Endothelial cell of umbilical vein (primary cell): ENCODE measurements around the gene GPR137C. TPM values are rescaled to one million over a fixed set of nuclear protein-coding genes. Genes with fewer than 3 reads are reported as not detected.

Source experiments
- BruUV-seq: library from RNA; stranded (reverse); fragments of 400-500 nt; replicated peaks from 2 replicates; lab custom pipeline; 2021; lab: Mats Ljungman, UMichigan
- CTCF ChIA-PET: fragments of 300-600, 350-600 bp; sonication (Branson Sonifier 250); formaldehyde crosslinking; loops from one replicate; lab custom pipeline; 2021; ENCODE audit warnings: antibody characterized with exemption, inconsistent platforms; lab: Charles Lee
- POLR2A ChIA-PET: fragments of 300-600, 350-600 bp; sonication (Branson Sonifier 250); formaldehyde crosslinking; loops from one replicate; lab custom pipeline; 2021; ENCODE audit warnings: antibody characterized with exemption, inconsistent platforms; lab: Charles Lee
- DNase-seq: peaks from one replicate; pipeline ENCODE4 v3.0.0-alpha.2; 2011; ENCODE audit warnings: low read depth, low spot score
- FAIRE-seq: peaks from 2 replicates; lab custom pipeline; 2011; peaks lifted over from hg19 to GRCh38; lab: Jason Lieb, UNC
- H2AFZ ChIP-seq: 2 replicates; pipeline ENCODE4 v1.6.0; 2012; ENCODE audit warnings: low read depth, low read length, control low read depth, inconsistent platforms
- H3K27ac ChIP-seq: 2 replicates; pipeline ENCODE4 v1.5.1; 2011; ENCODE audit warnings: low read depth, mild to moderate bottlenecking, control low read depth, low read length, moderate library complexity; ENCODE audit not compliant: insufficient read depth
- H3K27me3 ChIP-seq, 2 experiments: 2 replicates each; pipeline versions ENCODE4 v1.6.0 to v1.6.1; 2011; ENCODE audit warnings: low read length in 2 of 2, mixed read lengths in 1 of 2; ENCODE audit not compliant: control insufficient read depth in 2 of 2, insufficient read depth in 2 of 2
- H3K36me3 ChIP-seq, 2 experiments: 2 replicates in 1 of 2; 3 replicates in 1 of 2; pipeline ENCODE4 v1.5.1; 2011; ENCODE audit warnings: low read length in 2 of 2, mild to moderate bottlenecking in 1 of 2, moderate library complexity in 1 of 2; ENCODE audit not compliant: control insufficient read depth in 2 of 2, insufficient read depth in 2 of 2; ENCODE audit errors: extremely low read depth in 1 of 2
- H3K4me1 ChIP-seq: 3 replicates; pipeline ENCODE4 v1.5.1; 2011; ENCODE audit warnings: mild to moderate bottlenecking, low read length; ENCODE audit not compliant: control insufficient read depth, insufficient read depth; ENCODE audit errors: extremely low read depth
- H3K4me2 ChIP-seq: 2 replicates; pipeline ENCODE4 v1.6.1; 2011; ENCODE audit warnings: low read length, control low read depth, mixed read lengths; ENCODE audit not compliant: insufficient read depth
- H3K4me3 ChIP-seq, 3 experiments: fragments of 200-600 bp in 1 of 3; sonication (generic), shearing (Covaris generic) in 1 of 3; replicated peaks in 1 of 3; 2 replicates each; pipeline ENCODE4 v1.5.1; 2011 to 2016; ENCODE audit warnings: control low read depth in 3 of 3, low read length in 3 of 3, mild to moderate bottlenecking in 2 of 3, inconsistent platforms in 1 of 3, low read depth in 1 of 3, moderate library complexity in 1 of 3; ENCODE audit not compliant: insufficient read depth in 1 of 3
- H3K79me2 ChIP-seq: 2 replicates; pipeline ENCODE4 v1.6.0; 2012; ENCODE audit warnings: low read length, inconsistent platforms; ENCODE audit not compliant: control insufficient read depth, insufficient read depth
- H3K9ac ChIP-seq: replicated peaks from 2 replicates; pipeline ENCODE3; 2011; ENCODE audit warnings: low read length, control low read depth; ENCODE audit not compliant: insufficient read depth; ENCODE audit errors: extremely low read depth
- H3K9me1 ChIP-seq: replicated peaks from 3 replicates; pipeline ENCODE4 v1.6.0; 2011; ENCODE audit warnings: mild to moderate bottlenecking, low read length; ENCODE audit not compliant: control insufficient read depth, insufficient read depth; ENCODE audit errors: extremely low read depth
- H3K9me3 ChIP-seq: replicated peaks from 2 replicates; pipeline ENCODE4 v1.5.1; 2012; ENCODE audit warnings: low read length, inconsistent platforms; ENCODE audit not compliant: control insufficient read depth, insufficient read depth
- H4K20me1 ChIP-seq: replicated peaks from 2 replicates; pipeline ENCODE3; 2011; ENCODE audit warnings: mild to moderate bottlenecking, low read length; ENCODE audit not compliant: control insufficient read depth, insufficient read depth; ENCODE audit errors: extremely low read depth
- EZH2 ChIP-seq: IDR thresholded peaks from 2 replicates; pipeline ENCODE4 v1.6.1; 2012; ENCODE audit warnings: borderline replicate concordance, low read depth, mild to moderate bottlenecking, moderate library complexity, low read length, inconsistent platforms; ENCODE audit not compliant: severe bottlenecking
- FOS ChIP-seq: IDR thresholded peaks from 2 replicates; pipeline ENCODE4 v1.6.1; 2011; ENCODE audit warnings: mild to moderate bottlenecking, low read length, moderate library complexity, borderline replicate concordance; ENCODE audit not compliant: insufficient read depth
- GATA2 ChIP-seq: IDR thresholded peaks from 2 replicates; pipeline ENCODE4 v1.7.0; 2011; ENCODE audit warnings: low read depth, mild to moderate bottlenecking, moderate library complexity, mixed read lengths, low read length; ENCODE audit not compliant: insufficient read length, insufficient read depth
- JUN ChIP-seq: IDR thresholded peaks from 2 replicates; pipeline ENCODE4 v1.6.1; 2011; ENCODE audit warnings: borderline replicate concordance, low read depth; ENCODE audit not compliant: insufficient read length, insufficient read depth
- MYC ChIP-seq: IDR thresholded peaks from one replicate; pipeline ENCODE4 v1.6.1; 2011; ENCODE audit warnings: mild to moderate bottlenecking, low read depth, low read length
- POLR2A ChIP-seq: IDR thresholded peaks from 2 replicates; pipeline ENCODE4 v1.6.1; 2012; ENCODE audit warnings: low read depth, mild to moderate bottlenecking, control low read depth, low read length
- POLR2AphosphoS5 ChIP-seq: IDR thresholded peaks from 2 replicates; pipeline ENCODE4 v1.6.1; 2012; ENCODE audit warnings: low read depth, mild to moderate bottlenecking, control low read depth, low read length, moderate library complexity; ENCODE audit not compliant: insufficient read depth
- dilution Hi-C: fragments of 300-500 bp; cut with MboI; formaldehyde crosslinking; loops from one replicate; pipeline ENCODE4 v1.15.0; 2019; ENCODE audit warnings: low sequenced_read_pairs; ENCODE audit not compliant: extremely low pct_ligation_motif_present
- intact Hi-C: fragments of 100-400 bp; cut with micrococcal nuclease; formaldehyde crosslinking; loops from one replicate; pipeline ENCODE4 v1.10.0; 2022
- polyA plus RNA-seq, 4 experiments: library from polyadenylated mRNA; depleted of rRNA in 3 of 4; stranded (reverse) in 3 of 4; unstranded in 1 of 4; fragments of >200 nt; gene quantifications; 2 replicates each; pipeline versions ENCODE4 v1.2.1 to v1.2.3, GENCODE V29; 2011 to 2012; ENCODE audit warnings: missing spikeins in 1 of 4
- total RNA-seq: library from RNA; stranded (reverse); gene quantifications from 2 replicates; pipeline ENCODE4 v1.2.3, GENCODE V29; 2021
- TF ChIP-seq, protein P1 (sequence below): IDR thresholded peaks from 2 replicates; pipeline ENCODE4 v1.6.1; 2011; ENCODE audit not compliant: insufficient read depth, insufficient read length
- TF ChIP-seq, protein P2 (sequence below), 2 donors: IDR thresholded peaks; 1 replicate in 1 of 2; 2 replicates in 1 of 2; pipeline ENCODE4 v1.5.1; 2011; ENCODE audit warnings: low read length in 2 of 2, mild to moderate bottlenecking in 2 of 2, moderate library complexity in 2 of 2, control low read depth in 1 of 2, inconsistent platforms in 1 of 2, low read depth in 1 of 2; ENCODE audit not compliant: insufficient read depth in 1 of 2; ENCODE audit errors: extremely low read depth in 1 of 2

The GPR137C gene
- total and polyA plus RNA-seq, 2 donors (not counting 3 experiments of a cell fraction or from before 2014, with no cell fraction given): 1.5 to 5.7 TPM

DNA sequence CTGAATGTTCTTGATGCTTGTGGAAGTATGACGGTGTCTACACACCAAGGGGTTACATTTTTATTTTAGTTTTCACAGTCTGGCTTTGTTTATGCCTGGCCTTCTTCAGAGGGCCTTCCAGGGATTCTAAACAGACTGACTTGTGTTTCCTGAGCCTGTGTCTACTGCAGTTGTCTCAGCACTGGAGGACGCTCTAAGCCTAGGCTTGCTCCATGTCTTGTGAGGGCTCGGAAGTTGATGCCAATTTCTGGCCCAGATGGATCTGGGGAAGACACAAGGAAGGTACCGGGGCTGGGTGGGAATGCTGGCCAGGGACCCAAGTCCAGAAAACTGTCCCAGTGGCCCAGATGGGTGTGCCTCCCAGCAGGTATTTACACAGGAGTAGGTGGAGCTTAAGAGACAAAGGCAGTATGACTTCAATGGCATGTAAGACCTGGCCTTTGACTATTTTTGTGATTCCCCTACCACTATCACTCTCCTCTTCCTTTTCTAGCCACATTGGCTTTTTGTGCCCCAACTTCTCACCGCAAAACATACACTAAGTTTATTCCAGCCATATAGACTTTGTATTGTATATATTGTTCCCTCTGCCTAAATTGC is 56.9 kb downstream of the GPR137C start:
- H4K20me1 ChIP-seq: no peaks in the 10 kb centered on the region
- DNase-seq: no peak
- no peaks in the 10 kb centered on the region for H3K4me1 ChIP-seq
- no peak overlapping the region for H3K4me2 ChIP-seq
- FAIRE-seq: no peak
- POLR2A ChIA-PET: no interaction called here
- dilution Hi-C loops: no loop called here
- H2AFZ ChIP-seq: no peak overlapping the region
- no peaks in the 10 kb centered on the region for H3K9me3 ChIP-seq
- CTCF ChIA-PET: no interaction called here
- H3K79me2 ChIP-seq: no peaks in the 10 kb centered on the region
- H3K27ac ChIP-seq: no peak overlapping the region
- H3K4me3 ChIP-seq: no peak overlapping the region
- no peak overlapping the region for H3K9ac ChIP-seq
- H3K27me3 ChIP-seq: no peaks in the 10 kb centered on the region
- no peaks in the 10 kb centered on the region for H3K9me1 ChIP-seq
- TF ChIP-seq JUN (no peak), POLR2AphosphoS5 (no peak), GATA2 (no peak), EZH2 (no peak), FOS (no peak), POLR2A (no peak), MYC (no peak)
- TF ChIP-seq, protein P1, sequence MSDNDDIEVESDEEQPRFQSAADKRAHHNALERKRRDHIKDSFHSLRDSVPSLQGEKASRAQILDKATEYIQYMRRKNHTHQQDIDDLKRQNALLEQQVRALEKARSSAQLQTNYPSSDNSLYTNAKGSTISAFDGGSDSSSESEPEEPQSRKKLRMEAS: no peak
- TF ChIP-seq, protein P2, sequence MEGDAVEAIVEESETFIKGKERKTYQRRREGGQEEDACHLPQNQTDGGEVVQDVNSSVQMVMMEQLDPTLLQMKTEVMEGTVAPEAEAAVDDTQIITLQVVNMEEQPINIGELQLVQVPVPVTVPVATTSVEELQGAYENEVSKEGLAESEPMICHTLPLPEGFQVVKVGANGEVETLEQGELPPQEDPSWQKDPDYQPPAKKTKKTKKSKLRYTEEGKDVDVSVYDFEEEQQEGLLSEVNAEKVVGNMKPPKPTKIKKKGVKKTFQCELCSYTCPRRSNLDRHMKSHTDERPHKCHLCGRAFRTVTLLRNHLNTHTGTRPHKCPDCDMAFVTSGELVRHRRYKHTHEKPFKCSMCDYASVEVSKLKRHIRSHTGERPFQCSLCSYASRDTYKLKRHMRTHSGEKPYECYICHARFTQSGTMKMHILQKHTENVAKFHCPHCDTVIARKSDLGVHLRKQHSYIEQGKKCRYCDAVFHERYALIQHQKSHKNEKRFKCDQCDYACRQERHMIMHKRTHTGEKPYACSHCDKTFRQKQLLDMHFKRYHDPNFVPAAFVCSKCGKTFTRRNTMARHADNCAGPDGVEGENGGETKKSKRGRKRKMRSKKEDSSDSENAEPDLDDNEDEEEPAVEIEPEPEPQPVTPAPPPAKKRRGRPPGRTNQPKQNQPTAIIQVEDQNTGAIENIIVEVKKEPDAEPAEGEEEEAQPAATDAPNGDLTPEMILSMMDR (IDR thresholded peaks at IDR 0.05; ENCODE audit: extremely low read depth in 1 of 2, insufficient read depth in 1 of 2, low read depth in 1 of 2, low read length in 2 of 2): no peak
- H3K36me3 ChIP-seq: no peaks in the 10 kb centered on the region
- intact Hi-C loops: no loop called here
- no TSS peak for BruUV-seq
